Lower lobe of right lung (tissue), 2 donors: Measurements from ENCODE around the gene PARVB. TPM values are rescaled to one million over a fixed set of nuclear protein-coding genes. Genes with fewer than 3 reads are reported as not detected.
"Not testable (repeated sequence)": the region's sequence is repeated elsewhere in the genome, so short reads cannot be mapped to it uniquely, and the experiment has no call there.

Source experiments
- ATAC-seq, 2 donors: fragments of 200-7000 bp; cut with Tn5 transposase; one replicate each; pipeline ENCODE4 v1.9.1; 2020 to 2022; ENCODE audit warnings: mild to moderate bottlenecking in 2 of 2, moderate library complexity in 2 of 2
- DNase-seq: peaks from one replicate; pipeline ENCODE4 v3.0.0-alpha.2; 2020
- H3K27ac ChIP-seq: fragments of 200-600 bp; one replicate; pipeline ENCODE4 v1.8.0; 2022
- H3K27me3 ChIP-seq: fragments of 200-600 bp; one replicate; pipeline ENCODE4 v1.8.0; 2022; ENCODE audit warnings: low read depth
- H3K36me3 ChIP-seq: fragments of 200-600 bp; one replicate; pipeline ENCODE4 v1.8.0; 2022; ENCODE audit warnings: mild to moderate bottlenecking
- H3K4me1 ChIP-seq: fragments of 200-600 bp; one replicate; pipeline ENCODE4 v1.8.0; 2022
- H3K4me3 ChIP-seq: fragments of 200-600 bp; one replicate; pipeline ENCODE4 v1.8.0; 2022; ENCODE audit warnings: mild to moderate bottlenecking
- H3K9me3 ChIP-seq: fragments of 200-600 bp; one replicate; pipeline ENCODE4 v1.8.0; 2022
- intact Hi-C: fragments of 100-400 bp; cut with DNase I; formaldehyde crosslinking; loops from one replicate; pipeline ENCODE4 v1.11.0; 2022
- total RNA-seq: library from RNA; stranded (reverse); fragmentation: NEBNext Ultra II Directional; extraction: Animal tissue kit (Norgen Biotek cat#: 25700); gene quantifications from one replicate; pipeline ENCODE4 v1.2.1, GENCODE V29; 2021
- TF ChIP-seq, protein P1 (sequence below): fragments of 200-600 bp; IDR thresholded peaks from one replicate; pipeline ENCODE4 v1.8.0; 2022; ENCODE audit warnings: antibody characterized with exemption, mild to moderate bottlenecking
- donor health status: DM: no; HTN: yes; CAD: no; lungs with severe emphysema.

The PARVB gene
- total RNA-seq, 1 donor from 2014 or later = 44.7 TPM

DNA sequence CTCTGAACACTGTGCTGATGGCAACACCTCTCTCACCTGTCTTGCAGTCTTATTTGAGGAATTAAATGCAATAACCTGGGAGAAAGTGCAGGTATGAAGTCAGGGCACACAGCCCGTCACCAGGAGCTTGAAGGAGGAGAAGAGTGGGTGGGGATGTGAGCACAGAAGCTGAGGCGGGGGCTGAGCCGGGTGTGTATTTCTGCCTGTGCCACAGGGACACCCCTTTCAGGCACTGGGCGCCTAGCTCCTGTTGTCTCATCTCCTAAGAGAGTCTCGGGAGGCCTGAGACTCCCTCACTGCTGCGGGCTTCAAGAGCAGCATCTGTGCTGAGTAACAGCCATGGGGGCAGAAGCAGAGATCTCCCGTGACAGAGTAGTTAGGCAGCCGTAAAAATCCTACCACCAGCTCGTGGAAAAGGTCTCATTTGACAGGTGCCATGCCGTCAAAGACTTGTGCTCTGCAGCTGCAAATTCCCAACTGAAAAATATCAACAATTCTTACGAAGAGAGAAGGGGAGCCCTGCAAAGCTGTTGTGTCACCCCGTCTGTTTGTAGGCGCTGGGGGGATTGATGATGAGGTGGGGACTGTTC lies 26.8 kb downstream of the PARVB start:
- no peak for ATAC-seq
- H3K4me3 ChIP-seq = no peak overlapping the region
- intact Hi-C loops = no loop called here

DNA sequence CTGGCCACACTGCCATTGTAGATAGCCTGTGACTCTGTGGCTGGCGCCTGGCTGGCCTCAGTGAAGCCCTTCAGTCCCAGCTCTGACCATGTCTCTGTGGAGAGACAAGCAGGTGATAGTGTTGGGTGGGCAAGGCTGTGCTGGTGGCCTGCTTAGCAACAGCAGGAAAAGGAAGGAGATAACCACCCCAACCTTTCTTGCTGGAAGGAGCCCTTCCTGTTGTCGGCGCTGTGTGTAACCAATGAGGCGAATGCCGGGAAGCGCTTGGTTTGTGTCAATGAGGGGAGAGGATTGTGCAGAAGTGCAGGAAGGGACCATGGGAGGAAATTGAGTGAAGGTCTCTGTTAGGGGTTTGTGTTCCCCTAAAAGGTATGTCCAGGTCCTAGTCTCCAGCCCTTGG lies 27.3 kb downstream of the PARVB start:
- intact Hi-C loops = no loop called here
- Histone ChIP-seq H3K36me3 (no peaks in the 10 kb centered on the region), H3K9me3 (no peaks in the 10 kb centered on the region), H3K27me3 (no peaks in the 10 kb centered on the region), H3K4me1 (peaks cover 39% of the 10 kb centered on the region), H3K4me3 (no peak overlapping the region), H3K27ac (no peak overlapping the region)
- ATAC-seq (no peak), DNase-seq (no peak)
- TF ChIP-seq, protein P1, sequence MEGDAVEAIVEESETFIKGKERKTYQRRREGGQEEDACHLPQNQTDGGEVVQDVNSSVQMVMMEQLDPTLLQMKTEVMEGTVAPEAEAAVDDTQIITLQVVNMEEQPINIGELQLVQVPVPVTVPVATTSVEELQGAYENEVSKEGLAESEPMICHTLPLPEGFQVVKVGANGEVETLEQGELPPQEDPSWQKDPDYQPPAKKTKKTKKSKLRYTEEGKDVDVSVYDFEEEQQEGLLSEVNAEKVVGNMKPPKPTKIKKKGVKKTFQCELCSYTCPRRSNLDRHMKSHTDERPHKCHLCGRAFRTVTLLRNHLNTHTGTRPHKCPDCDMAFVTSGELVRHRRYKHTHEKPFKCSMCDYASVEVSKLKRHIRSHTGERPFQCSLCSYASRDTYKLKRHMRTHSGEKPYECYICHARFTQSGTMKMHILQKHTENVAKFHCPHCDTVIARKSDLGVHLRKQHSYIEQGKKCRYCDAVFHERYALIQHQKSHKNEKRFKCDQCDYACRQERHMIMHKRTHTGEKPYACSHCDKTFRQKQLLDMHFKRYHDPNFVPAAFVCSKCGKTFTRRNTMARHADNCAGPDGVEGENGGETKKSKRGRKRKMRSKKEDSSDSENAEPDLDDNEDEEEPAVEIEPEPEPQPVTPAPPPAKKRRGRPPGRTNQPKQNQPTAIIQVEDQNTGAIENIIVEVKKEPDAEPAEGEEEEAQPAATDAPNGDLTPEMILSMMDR = no peak

More for the DNA sequence above, 26.8 kb downstream of the PARVB start:
- no peaks in the 10 kb centered on the region for H3K9me3 ChIP-seq
- TF ChIP-seq, protein P1 = no peak
- peaks cover 39% of the 10 kb centered on the region for H3K4me1 ChIP-seq
- H3K27me3 ChIP-seq = no peaks in the 10 kb centered on the region
- DNase-seq = no peak
- H3K27ac ChIP-seq = no peak overlapping the region
- H3K36me3 ChIP-seq = no peaks in the 10 kb centered on the region

DNA sequence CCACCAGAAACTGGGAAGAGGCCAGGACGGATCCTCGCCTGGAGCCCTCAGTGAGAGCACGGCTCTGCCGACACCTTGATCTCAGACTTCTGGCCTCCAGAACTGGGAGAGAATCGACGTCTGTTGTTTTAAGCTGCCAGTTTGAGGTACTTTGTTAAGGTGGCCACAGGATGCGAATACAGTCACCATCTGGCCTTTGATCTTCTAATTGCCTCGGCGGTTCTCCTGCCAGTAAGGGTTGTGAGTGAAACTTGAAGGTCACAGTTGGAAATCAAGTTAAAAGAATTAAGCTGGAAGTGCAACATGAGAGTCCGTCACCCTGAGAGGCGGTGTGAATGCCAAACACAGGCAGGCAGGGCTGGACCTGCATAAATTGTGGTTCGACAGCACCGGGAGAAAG lies 27.9 kb downstream of the PARVB start:
- DNase-seq (no peak), ATAC-seq (no peak)
- TF ChIP-seq, protein P1 = no peak
- Histone ChIP-seq H3K9me3 (no peaks in the 10 kb centered on the region), H3K27ac (no peak overlapping the region), H3K4me1 (peaks cover 39% of the 10 kb centered on the region), H3K36me3 (no peaks in the 10 kb centered on the region), H3K4me3 (no peak overlapping the region), H3K27me3 (no peaks in the 10 kb centered on the region)
- intact Hi-C loops = no loop called here

DNA sequence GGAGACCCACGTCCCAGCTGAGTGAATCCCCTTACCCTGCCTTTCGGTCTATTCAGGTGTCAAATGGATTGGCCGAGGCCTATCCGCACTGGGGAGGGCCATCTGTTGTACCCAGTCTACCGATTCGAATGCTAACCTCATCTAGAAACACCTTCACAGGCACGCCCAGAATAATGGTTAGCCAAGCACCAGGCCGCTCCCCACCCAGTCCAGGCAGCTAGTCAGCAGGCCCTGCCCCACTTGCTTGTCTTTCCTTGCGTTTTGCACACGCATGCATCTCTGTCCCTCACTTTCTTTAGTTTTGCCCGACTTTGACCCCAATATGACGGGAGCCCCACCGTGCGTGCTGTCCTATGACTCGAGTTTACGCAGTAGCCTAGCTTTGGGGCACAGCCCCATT lies 31.7 kb downstream of the PARVB start:
- no peaks in the 10 kb centered on the region for H3K9me3 ChIP-seq
- H3K4me1 ChIP-seq = peaks cover 20% of the 10 kb centered on the region
- DNase-seq (no peak), ATAC-seq (no peak)
- no peak overlapping the region for H3K27ac ChIP-seq
- intact Hi-C loops = no loop called here
- no peaks in the 10 kb centered on the region for H3K36me3 ChIP-seq
- no peaks in the 10 kb centered on the region for H3K27me3 ChIP-seq
- no peak overlapping the region for H3K4me3 ChIP-seq
- TF ChIP-seq, protein P1 = no peak

DNA sequence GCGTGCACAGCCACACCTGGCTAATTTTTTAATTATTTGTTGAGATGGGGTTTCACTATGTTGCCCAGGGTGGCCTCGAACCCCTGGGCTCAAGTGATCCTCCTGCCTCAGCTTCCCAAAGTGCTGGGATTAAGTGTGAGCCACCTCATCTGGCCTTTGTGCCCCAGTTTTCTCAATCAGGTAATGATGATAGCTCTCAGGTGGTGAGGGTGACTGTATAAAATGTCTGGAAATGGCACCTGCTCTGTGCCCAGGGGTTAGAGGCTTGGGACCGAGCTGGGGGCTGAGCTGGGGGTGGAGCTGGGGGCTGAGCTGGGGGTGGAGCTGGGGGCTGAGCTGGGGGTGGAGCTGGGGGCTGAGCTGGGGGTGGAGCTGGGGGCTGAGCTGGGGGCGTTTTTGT lies 32.5 kb downstream of the PARVB start:
- intact Hi-C loops, H3K27me3 ChIP-seq, H3K27ac ChIP-seq, H3K9me3 ChIP-seq, H3K36me3 ChIP-seq, H3K4me3 ChIP-seq, ATAC-seq, DNase-seq: not testable (repeated sequence)
- H3K4me1 ChIP-seq = peaks cover 13% of the 10 kb centered on the region

DNA sequence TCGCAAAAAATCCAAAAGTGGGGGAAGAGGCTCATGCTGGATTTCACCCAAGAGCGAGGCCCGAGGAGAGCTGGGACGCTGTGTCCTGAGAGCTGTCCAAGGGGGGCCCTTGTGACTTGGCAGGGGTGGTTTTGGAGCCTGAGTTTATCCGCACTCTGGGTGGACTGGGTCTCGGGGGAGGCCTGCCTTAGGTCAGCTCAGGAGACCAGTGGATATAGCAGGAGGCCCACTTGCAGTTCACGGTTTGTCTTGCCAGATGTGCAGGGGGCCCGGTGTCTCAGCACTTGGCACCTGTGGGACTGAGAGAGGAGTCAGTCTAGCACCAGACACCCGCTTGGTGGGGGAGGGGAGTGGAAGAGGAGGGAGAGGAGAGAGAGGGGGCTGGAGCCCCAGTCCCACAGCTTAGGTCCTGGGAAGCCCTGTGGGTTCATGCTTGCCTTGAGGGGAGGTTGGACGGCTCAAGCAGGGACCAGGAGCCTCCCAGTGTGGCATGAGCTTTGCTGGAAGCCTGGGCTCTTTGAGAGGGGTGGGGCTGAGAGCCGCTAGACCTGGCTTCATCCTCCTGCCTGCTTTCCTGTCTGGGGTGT lies 33.4 kb downstream of the PARVB start:
- intact Hi-C loops = no loop called here
- DNase-seq = no peak
- no peaks in the 10 kb centered on the region for H3K27me3 ChIP-seq
- TF ChIP-seq, protein P1 = no peak
- no peak overlapping the region for H3K4me3 ChIP-seq
- H3K9me3 ChIP-seq = no peaks in the 10 kb centered on the region
- H3K27ac ChIP-seq = peak overlapping the region; percentile 38
- H3K4me1 ChIP-seq = peaks cover 9% of the 10 kb centered on the region
- ATAC-seq = peak; percentile 24 to 59
- H3K36me3 ChIP-seq = no peaks in the 10 kb centered on the region
